OCI-LY3 (cell line): Measurements from ENCODE around the gene POLK.

Experiments used
- CTCF ChIP-seq: fragments of 200-600, 300-600 bp; sonication (generic); IDR thresholded peaks from 2 replicates; pipeline ENCODE4 v1.5.1; 2014; ENCODE audit warnings: antibody characterized with exemption, low read length, low read depth
- EZH2phosphoT487 ChIP-seq: fragments of 200-600 bp; shearing (Covaris generic); IDR thresholded peaks from 2 replicates; pipeline ENCODE4 v1.6.1; 2018; ENCODE audit warnings: antibody characterized with exemption, mixed run types, low read depth

DNA sequence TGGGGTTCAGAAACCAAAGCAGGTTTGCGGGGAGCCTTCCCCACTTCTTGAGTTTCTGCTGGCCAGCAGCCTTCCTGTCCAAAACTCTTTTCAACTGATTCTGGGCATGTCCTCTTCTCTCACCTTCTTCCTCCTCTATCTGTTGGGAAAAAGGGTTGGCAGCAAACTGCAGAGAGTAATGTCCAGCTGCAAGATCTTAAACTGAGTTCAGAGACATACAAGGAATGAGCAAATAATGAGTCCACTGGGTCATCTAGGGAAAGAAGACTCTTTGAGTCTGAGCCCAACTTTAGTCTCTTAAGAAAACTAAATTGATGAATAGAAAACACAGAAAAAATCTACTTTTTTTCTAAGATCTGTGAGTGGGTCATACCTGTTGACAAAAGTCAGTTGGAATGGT lies 116.1 kb downstream of the POLK start:
- no peak for TF ChIP-seq CTCF
- TF ChIP-seq EZH2phosphoT487, result no peak
